ENCODE data around the gene PEAK3.

GRCh38 chr19:2243274-2244124 is 38.5 kb downstream of the PEAK3 start:
- no peak for TF ChIP-seq ZNF232 (CRISPR knock-in tag; IDR thresholded peaks at IDR 0.05)
- TF ChIP-seq ZNF592 (IDR thresholded peaks at IDR 0.05) = no peak
- TF ChIP-seq SFPQ (IDR thresholded peaks at IDR 0.05; ENCODE audit: low read depth, low read length) = no peak
- TF ChIP-seq CTCF (IDR thresholded peaks at IDR 0.05 in 2 of 3, conservative IDR thresholded peaks at IDR 0.05 in 1 of 3; ENCODE audit: insufficient read depth in 2 of 3, low read depth in 1 of 3, low read length in 3 of 3) = no peak
- TF ChIP-seq THAP7 (CRISPR knock-in tag; IDR thresholded peaks at IDR 0.05) = no peak
